GM19035 (cell line): ENCODE data around the gene CES2.

ENCODE experiments used
- ATAC-seq: cut with Tn5 transposase; IDR thresholded peaks from one replicate; pipeline ENCODE4 v1.9.1; 2021; ENCODE audit not compliant: unreplicated experiment

Gene CES2

GRCh38 chr16:66902648-66903543, 32.4 kb upstream of the CES2 start:
- ATAC-seq = no peak

- ATAC-seq = no peak
These were observed 31.5 kb upstream of the CES2 start for GRCh38 chr16:66903544-66904427.

- no peak for ATAC-seq
These were observed 30.9 kb upstream of the CES2 start for GRCh38 chr16:66904428-66904845.

- ATAC-seq = no peak
These were observed 30.3 kb upstream of the CES2 start for GRCh38 chr16:66904846-66905632.

- no peak for ATAC-seq
These were observed 29.4 kb upstream of the CES2 start for GRCh38 chr16:66905633-66906539.

GRCh38 chr16:66906916-66907836, 28.1 kb upstream of the CES2 start:
- no peak for ATAC-seq

GRCh38 chr16:66908116-66908515, 27.2 kb upstream of the CES2 start:
- no peak for ATAC-seq

GRCh38 chr16:66908762-66909559, 26.4 kb upstream of the CES2 start:
- ATAC-seq = no peak

GRCh38 chr16:66910175-66910940, 25.0 kb upstream of the CES2 start:
- no peak for ATAC-seq

- ATAC-seq = no peak
These were observed 24.2 kb upstream of the CES2 start for GRCh38 chr16:66911112-66911511.

- ATAC-seq = no peak
These were observed 23.5 kb upstream of the CES2 start for GRCh38 chr16:66911801-66912200.

GRCh38 chr16:66913081-66913480, 22.2 kb upstream of the CES2 start:
- ATAC-seq = no peak

- no peak for ATAC-seq
These were observed 21.6 kb upstream of the CES2 start for GRCh38 chr16:66913711-66914110.

- ATAC-seq = no peak
These were observed 20.8 kb upstream of the CES2 start for GRCh38 chr16:66914541-66914940.

GRCh38 chr16:66915041-66915440, 20.3 kb upstream of the CES2 start:
- ATAC-seq = no peak

- ATAC-seq = no peak
These were observed 18.8 kb upstream of the CES2 start for GRCh38 chr16:66916518-66916917.

- no peak for ATAC-seq
These were observed 17.6 kb upstream of the CES2 start for GRCh38 chr16:66917741-66918140.
